ENCODE results near the gene CLDN9. TPM values are rescaled to one million over a fixed set of nuclear protein-coding genes. Genes with fewer than 3 reads are reported as not detected.

CLDN9 gene
- total and polyA plus RNA-seq, 2 donors = 0.04 TPM; not detected in 1

DNA sequence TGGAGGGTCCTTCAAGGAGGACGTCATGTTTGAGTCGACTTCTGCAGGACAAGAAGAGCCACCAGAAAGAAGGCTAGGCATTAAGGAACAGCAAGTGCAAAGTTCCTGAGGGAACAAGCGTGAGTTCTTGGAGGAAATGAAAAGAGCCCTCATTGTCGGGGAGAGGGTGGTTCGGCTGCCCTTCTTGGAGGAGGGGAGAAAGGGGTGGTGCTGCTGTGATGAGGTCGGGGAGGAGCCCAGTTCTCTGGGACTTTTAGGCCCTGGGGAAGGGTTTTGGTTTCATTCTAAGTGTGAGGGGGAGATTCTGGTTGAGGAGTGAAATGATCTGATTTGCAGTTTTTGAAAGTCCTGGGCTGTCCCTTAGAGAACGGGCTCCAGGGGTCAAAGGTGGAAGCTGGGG lies 19.9 kb downstream of the CLDN9 start:
- no peak for DNase-seq (ENCODE audit: extremely low spot score)
- Histone ChIP-seq H3K4me1 (ENCODE audit: insufficient read depth) (no peaks in the 10 kb centered on the region), H3K27ac (ENCODE audit: low read depth) (no peak overlapping the region), H3K36me3 (ENCODE audit: insufficient read depth) (no peaks in the 10 kb centered on the region), H3K4me3 (ENCODE audit: low read depth, low read length) (no peak overlapping the region)
- WGBS = 34% methylated on average over 7 of the region's 7 CpGs

- no peak for DNase-seq (ENCODE audit: extremely low spot score)
- Histone ChIP-seq H3K4me3 (ENCODE audit: low read depth, low read length) (no peak overlapping the region), H3K4me1 (ENCODE audit: insufficient read depth) (no peaks in the 10 kb centered on the region), H3K27ac (ENCODE audit: low read depth) (no peak overlapping the region), H3K36me3 (ENCODE audit: insufficient read depth) (no peaks in the 10 kb centered on the region)
- 41% methylated on average over 19 of the region's 19 CpGs for whole genome bisulfite sequencing
Measured at GRCh38 chr16:3035289-3035971, 22.7 kb downstream of the CLDN9 start.

DNA sequence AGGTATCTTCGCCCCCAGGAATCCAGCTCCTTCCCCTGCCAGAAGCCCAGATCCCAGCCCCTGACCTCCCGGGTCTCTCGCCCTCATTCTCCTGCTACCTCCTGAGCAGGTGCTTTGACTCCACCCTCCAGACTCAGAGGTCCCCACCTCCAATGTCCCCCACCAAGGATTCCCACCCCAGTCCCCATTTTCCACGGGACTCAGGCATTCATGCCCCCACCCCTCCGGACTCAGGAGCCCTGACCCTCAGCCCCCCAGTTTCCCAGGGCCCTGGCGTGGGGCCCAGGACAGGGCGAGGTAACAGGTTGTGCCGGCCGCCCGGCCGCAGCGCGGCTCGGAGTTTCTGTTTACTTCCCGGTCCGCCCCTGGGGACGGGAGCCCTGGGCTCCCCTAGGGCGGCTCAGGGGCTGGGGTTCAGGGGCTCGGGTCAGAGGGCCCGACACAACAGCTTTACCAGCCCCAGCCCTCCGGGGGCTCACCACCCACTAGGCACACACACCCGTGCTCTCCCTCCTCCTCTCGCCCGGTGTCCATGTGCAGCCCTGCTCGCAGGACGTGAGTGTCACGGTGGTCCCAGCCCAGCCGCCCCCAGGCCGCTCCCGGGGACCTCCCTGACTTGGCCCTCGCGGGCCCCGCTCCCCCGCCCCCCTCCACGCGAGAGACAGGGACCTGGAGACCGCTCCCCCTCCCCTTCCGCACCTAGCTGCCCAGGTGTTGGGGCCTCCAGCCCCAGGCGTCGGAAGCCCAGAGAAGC lies 23.4 kb downstream of the CLDN9 start:
- Histone ChIP-seq H3K27ac (ENCODE audit: low read depth) (peak overlapping the region; percentile 40), H3K4me1 (ENCODE audit: insufficient read depth) (no peaks in the 10 kb centered on the region), H3K4me3 (ENCODE audit: low read depth, low read length) (peak overlapping the region; percentile 37), H3K36me3 (ENCODE audit: insufficient read depth) (no peaks in the 10 kb centered on the region)
- DNase-seq (ENCODE audit: extremely low spot score) = no peak
- WGBS = 2% methylated on average over 40 of the region's 40 CpGs

- DNase-seq (ENCODE audit: extremely low spot score) = no peak
- 6% methylated on average over 44 of the region's 44 CpGs for WGBS
- Histone ChIP-seq H3K27ac (ENCODE audit: low read depth) (peak within 1 kb of the TSS; percentile 40), H3K4me3 (ENCODE audit: low read depth, low read length) (peak within 1 kb of the TSS; percentile 37), H3K36me3 (ENCODE audit: insufficient read depth) (no peaks in the 10 kb centered on the region), H3K4me1 (ENCODE audit: insufficient read depth) (no peaks in the 10 kb centered on the region)
Measured at GRCh38 chr16:3036726-3037315, 24.1 kb downstream of the CLDN9 start, which contains the start of gene BICDL2. Gene BICDL2, minus strand, starts transcription at chr16:3036944. Its CDS starts 1,448 bp downstream, at chr16:3035496.

DNA sequence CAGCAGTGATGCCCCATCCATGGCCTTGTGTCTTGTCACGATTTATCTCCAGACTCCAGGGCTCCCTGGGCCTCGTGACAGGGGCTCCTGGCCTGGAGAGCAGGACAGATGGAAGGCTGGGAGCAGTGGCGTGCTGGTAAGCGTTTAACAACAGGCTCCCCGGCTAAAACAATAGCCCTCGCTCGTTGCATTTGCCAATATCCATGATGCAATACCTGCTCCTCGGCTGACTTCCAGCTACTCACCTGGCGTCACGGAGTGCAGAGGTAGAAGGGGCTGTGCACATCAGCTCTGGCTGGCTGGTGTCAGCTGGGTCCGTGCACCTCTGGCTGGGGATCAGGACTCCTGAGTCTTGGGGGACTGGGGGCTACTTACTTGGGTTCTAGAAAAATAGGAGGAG lies 25.5 kb downstream of the CLDN9 start:
- no peak overlapping the region for H3K4me3 ChIP-seq (ENCODE audit: low read depth, low read length)
- no peak for DNase-seq (ENCODE audit: extremely low spot score)
- H3K27ac ChIP-seq (ENCODE audit: low read depth) = no peak overlapping the region
- H3K36me3 ChIP-seq (ENCODE audit: insufficient read depth) = no peaks in the 10 kb centered on the region
- WGBS = 40% methylated on average over 11 of the region's 11 CpGs
- H3K4me1 ChIP-seq (ENCODE audit: insufficient read depth) = no peaks in the 10 kb centered on the region

GRCh38 chr16:3038896-3039295 lies 26.2 kb downstream of the CLDN9 start:
- WGBS = 81% methylated on average over 5 of the region's 5 CpGs
- H3K4me3 ChIP-seq (ENCODE audit: low read depth, low read length) = no peak overlapping the region
- H3K4me1 ChIP-seq (ENCODE audit: insufficient read depth) = no peaks in the 10 kb centered on the region
- DNase-seq (ENCODE audit: extremely low spot score) = no peak
- H3K27ac ChIP-seq (ENCODE audit: low read depth) = no peak overlapping the region
- no peaks in the 10 kb centered on the region for H3K36me3 ChIP-seq (ENCODE audit: insufficient read depth)

- WGBS = 86% methylated on average over 3 of the region's 3 CpGs
- Histone ChIP-seq H3K27ac (ENCODE audit: low read depth) (no peak overlapping the region), H3K4me1 (ENCODE audit: insufficient read depth) (peaks cover 1% of the 10 kb centered on the region), H3K4me3 (ENCODE audit: low read depth, low read length) (no peak overlapping the region), H3K36me3 (ENCODE audit: insufficient read depth) (no peaks in the 10 kb centered on the region)
- DNase-seq (ENCODE audit: extremely low spot score) = no peak
Measured at GRCh38 chr16:3042376-3042775, 29.7 kb downstream of the CLDN9 start.

DNA sequence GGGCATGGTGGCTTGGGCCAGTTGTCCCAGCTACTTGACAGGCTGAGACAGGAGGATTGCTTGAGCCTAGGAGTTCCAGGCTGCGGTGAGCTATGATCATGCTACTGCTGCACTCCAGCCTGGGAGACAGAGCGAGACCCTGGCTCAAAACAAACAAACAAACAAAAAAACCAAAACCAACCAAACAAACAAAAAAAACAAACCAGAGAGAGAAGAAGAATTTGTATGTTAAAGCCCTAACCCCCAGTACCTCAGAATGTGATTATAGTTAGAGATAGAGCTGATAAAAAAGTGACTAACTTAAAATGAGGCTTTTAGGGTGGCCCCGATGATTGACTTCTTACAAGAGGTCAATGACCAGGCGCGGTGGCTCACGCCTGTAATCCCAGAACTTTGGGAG lies 32.0 kb downstream of the CLDN9 start:
- Histone ChIP-seq H3K4me3 (ENCODE audit: low read depth, low read length) (no peak overlapping the region), H3K4me1 (ENCODE audit: insufficient read depth) (peaks cover 1% of the 10 kb centered on the region), H3K27ac (ENCODE audit: low read depth) (no peak overlapping the region), H3K36me3 (ENCODE audit: insufficient read depth) (no peaks in the 10 kb centered on the region)
- DNase-seq (ENCODE audit: extremely low spot score) = no peak
- WGBS = 85% methylated on average over 6 of the region's 6 CpGs

DNA sequence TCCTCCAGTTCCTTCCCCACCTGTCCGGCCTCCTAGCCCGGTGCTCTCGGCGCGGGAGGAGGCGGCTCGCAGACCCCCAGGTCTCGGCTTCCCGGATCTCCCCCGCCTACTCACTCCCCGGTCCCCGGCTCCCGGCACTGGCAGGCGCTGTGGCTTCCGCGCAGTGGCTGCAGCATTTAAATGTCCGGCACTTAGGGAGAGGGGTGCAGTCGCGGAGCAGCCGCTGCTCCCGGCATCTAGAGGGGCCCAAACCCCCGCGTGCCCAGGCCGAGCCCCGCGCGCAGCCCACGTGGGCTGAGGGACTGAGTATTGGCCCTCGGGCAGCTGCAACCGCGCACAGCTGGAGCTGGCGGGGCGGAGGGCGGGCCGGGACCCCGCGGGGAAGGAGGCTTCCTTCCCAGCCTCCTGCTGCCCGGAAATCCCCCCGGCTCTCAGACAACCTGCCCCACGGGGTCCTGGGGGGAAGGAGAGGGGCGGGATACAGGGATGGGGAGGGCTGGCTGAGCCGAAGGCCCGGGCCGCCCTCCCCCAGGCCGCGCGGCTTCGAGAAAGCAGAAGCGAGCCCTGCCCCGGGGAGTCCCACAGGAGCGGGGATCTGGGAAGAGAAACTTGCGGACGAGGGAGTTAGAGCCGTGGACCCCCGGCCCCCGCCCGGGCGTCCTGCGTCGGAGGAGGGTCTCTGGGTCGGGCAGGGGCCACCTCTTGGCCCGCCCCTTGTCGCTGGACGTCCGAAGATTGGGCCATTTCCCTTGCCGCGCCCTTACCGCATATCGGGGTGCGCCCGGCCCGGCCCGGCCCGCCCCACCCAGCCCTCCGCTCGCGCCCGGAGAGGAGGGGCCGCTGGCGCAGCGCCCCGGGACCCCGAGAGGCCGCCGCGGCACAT lies 33.3 kb downstream of the CLDN9 start, which contains the start of gene MMP25:
Gene MMP25, plus strand, starts transcription at position 804 of the 883 bp plus-strand sequence. CDS start 357 bp downstream, outside the sequence.
- Histone ChIP-seq H3K36me3 (ENCODE audit: insufficient read depth) (no peaks in the 10 kb centered on the region), H3K4me1 (ENCODE audit: insufficient read depth) (peaks cover 1% of the 10 kb centered on the region), H3K4me3 (ENCODE audit: low read depth, low read length) (peak within 1 kb of the TSS; percentile 48), H3K27ac (ENCODE audit: low read depth) (no peak within 1 kb of the TSS)
- no peak for DNase-seq (ENCODE audit: extremely low spot score)
- WGBS = under 1% methylated on average over 86 of the region's 86 CpGs

GRCh38 chr16:3046641-3047386 lies 34.1 kb downstream of the CLDN9 start:
- Histone ChIP-seq H3K36me3 (ENCODE audit: insufficient read depth) (no peaks in the 10 kb centered on the region), H3K4me3 (ENCODE audit: low read depth, low read length) (peak overlapping the region; percentile 43), H3K27ac (ENCODE audit: low read depth) (no peak overlapping the region), H3K4me1 (ENCODE audit: insufficient read depth) (peaks cover 1% of the 10 kb centered on the region)
- WGBS = under 1% methylated on average over 54 of the region's 54 CpGs
- DNase-seq (ENCODE audit: extremely low spot score) = no peak

- no peak overlapping the region for H3K4me3 ChIP-seq (ENCODE audit: low read depth, low read length)
- no peaks in the 10 kb centered on the region for H3K36me3 ChIP-seq (ENCODE audit: insufficient read depth)
- H3K27ac ChIP-seq (ENCODE audit: low read depth) = no peak overlapping the region
- no peak for DNase-seq (ENCODE audit: extremely low spot score)
- 9% methylated on average over 13 of the region's 13 CpGs for WGBS
- H3K4me1 ChIP-seq (ENCODE audit: insufficient read depth) = peaks cover 1% of the 10 kb centered on the region
Measured at GRCh38 chr16:3047387-3047720, 34.6 kb downstream of the CLDN9 start.

GRCh38 chr16:3049921-3050481 lies 37.3 kb downstream of the CLDN9 start:
- no peak for DNase-seq (ENCODE audit: extremely low spot score)
- WGBS = 82% methylated on average over 26 of the region's 26 CpGs

More at GRCh38 chr16:3049921-3050481, 37.3 kb downstream of the CLDN9 start:
- H3K4me1 ChIP-seq (ENCODE audit: insufficient read depth) = peaks cover 1% of the 10 kb centered on the region
- H3K36me3 ChIP-seq (ENCODE audit: insufficient read depth) = no peaks in the 10 kb centered on the region
- no peak overlapping the region for H3K4me3 ChIP-seq (ENCODE audit: low read depth, low read length)
- no peak overlapping the region for H3K27ac ChIP-seq (ENCODE audit: low read depth)

Measured in urinary bladder (tissue), 4 donors.